T-helper 2 cell treated with Interferon-gamma antibody and Interleukin-4, amounts not matched to agents 5 μg/mL and 100 μg/mL, for 36 hours (primary cell): ENCODE results near the gene ACOT7.

Experiments
- DNase-seq: peaks from one replicate; pipeline ENCODE4 v3.0.0; 2021; ENCODE audit warnings: low spot score
- H3K27ac Mint-ChIP-seq: one replicate; pipeline ENCODE4 v1.8.0; 2021; ENCODE audit warnings: mild to moderate bottlenecking, mixed read lengths
- H3K27me3 Mint-ChIP-seq: one replicate; pipeline ENCODE4 v1.8.0; 2021; ENCODE audit warnings: low read depth, mixed read lengths
- H3K36me3 Mint-ChIP-seq: one replicate; pipeline ENCODE4 v1.8.0; 2021; ENCODE audit warnings: low read depth, mixed read lengths
- H3K4me1 Mint-ChIP-seq: one replicate; pipeline ENCODE4 v1.8.0; 2021; ENCODE audit warnings: low read depth, mixed read lengths
- H3K4me3 Mint-ChIP-seq: one replicate; pipeline ENCODE4 v1.8.0; 2022; ENCODE audit warnings: mild to moderate bottlenecking, moderate library complexity, mixed read lengths
- H3K9me3 Mint-ChIP-seq: one replicate; pipeline ENCODE4 v1.8.0; 2021; ENCODE audit warnings: mixed read lengths

ACOT7 gene

GRCh38 chr1:6354659-6355317 lies 38.8 kb downstream of the ACOT7 start:
- peak overlapping the region; percentile 0 for H3K27ac Mint-ChIP-seq
- DNase-seq, result no peak
- H3K9me3 Mint-ChIP-seq, result no peaks in the 10 kb centered on the region
- H3K4me1 Mint-ChIP-seq, result peaks cover 20% of the 10 kb centered on the region
- H3K36me3 Mint-ChIP-seq, result no peaks in the 10 kb centered on the region
- no peak overlapping the region for H3K4me3 Mint-ChIP-seq
- H3K27me3 Mint-ChIP-seq, result no peaks in the 10 kb centered on the region

GRCh38 chr1:6353955-6354658 lies 39.5 kb downstream of the ACOT7 start:
- Mint-ChIP-seq H3K4me1 (peaks cover 18% of the 10 kb centered on the region), H3K9me3 (no peaks in the 10 kb centered on the region), H3K36me3 (no peaks in the 10 kb centered on the region), H3K27me3 (no peaks in the 10 kb centered on the region), H3K4me3 (no peak overlapping the region), H3K27ac (no peak overlapping the region)
- DNase-seq, result no peak

GRCh38 chr1:6353619-6353954 lies 40.0 kb downstream of the ACOT7 start:
- Mint-ChIP-seq H3K9me3 (no peaks in the 10 kb centered on the region), H3K4me3 (no peak overlapping the region), H3K27ac (no peak overlapping the region), H3K27me3 (no peaks in the 10 kb centered on the region), H3K4me1 (peaks cover 18% of the 10 kb centered on the region), H3K36me3 (no peaks in the 10 kb centered on the region)
- no peak for DNase-seq

- no peaks in the 10 kb centered on the region for H3K27me3 Mint-ChIP-seq
- no peak for DNase-seq
- peaks cover 2% of the 10 kb centered on the region for H3K36me3 Mint-ChIP-seq
- no peaks in the 10 kb centered on the region for H3K9me3 Mint-ChIP-seq
- H3K27ac Mint-ChIP-seq, result no peak overlapping the region
- H3K4me3 Mint-ChIP-seq, result no peak overlapping the region
- H3K4me1 Mint-ChIP-seq, result peaks cover 21% of the 10 kb centered on the region
These were observed 41.4 kb downstream of the ACOT7 start for GRCh38 chr1:6352138-6352563.

- H3K4me1 Mint-ChIP-seq, result peaks cover 19% of the 10 kb centered on the region
- H3K4me3 Mint-ChIP-seq, result no peak overlapping the region
- no peaks in the 10 kb centered on the region for H3K9me3 Mint-ChIP-seq
- no peak overlapping the region for H3K27ac Mint-ChIP-seq
- DNase-seq, result no peak
- no peaks in the 10 kb centered on the region for H3K27me3 Mint-ChIP-seq
- H3K36me3 Mint-ChIP-seq, result peaks cover 2% of the 10 kb centered on the region
These were observed 42.0 kb downstream of the ACOT7 start for GRCh38 chr1:6351480-6352137.

- no peak overlapping the region for H3K4me3 Mint-ChIP-seq
- H3K4me1 Mint-ChIP-seq, result peaks cover 19% of the 10 kb centered on the region
- peak overlapping the region; percentile 34 for H3K27ac Mint-ChIP-seq
- H3K27me3 Mint-ChIP-seq, result no peaks in the 10 kb centered on the region
- H3K36me3 Mint-ChIP-seq, result peaks cover 4% of the 10 kb centered on the region
- no peak for DNase-seq
- H3K9me3 Mint-ChIP-seq, result no peaks in the 10 kb centered on the region
These were observed 43.0 kb downstream of the ACOT7 start for GRCh38 chr1:6350416-6351088.

GRCh38 chr1:6349254-6349943 lies 44.2 kb downstream of the ACOT7 start:
- Mint-ChIP-seq H3K4me1 (peaks cover 19% of the 10 kb centered on the region), H3K4me3 (no peak overlapping the region), H3K27me3 (no peaks in the 10 kb centered on the region), H3K36me3 (peaks cover 4% of the 10 kb centered on the region), H3K27ac (peak overlapping the region; percentile 78), H3K9me3 (no peaks in the 10 kb centered on the region)
- no peak for DNase-seq

- peak overlapping the region; percentile 73 for H3K4me3 Mint-ChIP-seq
- no peaks in the 10 kb centered on the region for H3K27me3 Mint-ChIP-seq
- H3K27ac Mint-ChIP-seq, result peak overlapping the region; percentile 78
- DNase-seq, result peak; percentile 43
- peaks cover 4% of the 10 kb centered on the region for H3K36me3 Mint-ChIP-seq
- no peaks in the 10 kb centered on the region for H3K9me3 Mint-ChIP-seq
- H3K4me1 Mint-ChIP-seq, result peaks cover 21% of the 10 kb centered on the region
These were observed 44.9 kb downstream of the ACOT7 start for GRCh38 chr1:6348511-6349191.

- peak; percentile 46 for DNase-seq
- H3K27ac Mint-ChIP-seq, result peak overlapping the region; percentile 78
- no peaks in the 10 kb centered on the region for H3K9me3 Mint-ChIP-seq
- H3K27me3 Mint-ChIP-seq, result no peaks in the 10 kb centered on the region
- H3K4me1 Mint-ChIP-seq, result peaks cover 23% of the 10 kb centered on the region
- peaks cover 4% of the 10 kb centered on the region for H3K36me3 Mint-ChIP-seq
- peak overlapping the region; percentile 73 for H3K4me3 Mint-ChIP-seq
These were observed 45.7 kb downstream of the ACOT7 start for GRCh38 chr1:6347641-6348487.

- Mint-ChIP-seq H3K4me1 (peaks cover 23% of the 10 kb centered on the region), H3K4me3 (no peak overlapping the region), H3K9me3 (no peaks in the 10 kb centered on the region), H3K27me3 (no peaks in the 10 kb centered on the region), H3K36me3 (peaks cover 4% of the 10 kb centered on the region), H3K27ac (no peak overlapping the region)
- DNase-seq, result no peak
These were observed 48.1 kb downstream of the ACOT7 start for GRCh38 chr1:6345460-6345859.

- no peaks in the 10 kb centered on the region for H3K9me3 Mint-ChIP-seq
- no peak overlapping the region for H3K27ac Mint-ChIP-seq
- no peak for DNase-seq
- H3K4me1 Mint-ChIP-seq, result peaks cover 23% of the 10 kb centered on the region
- no peaks in the 10 kb centered on the region for H3K27me3 Mint-ChIP-seq
- no peak overlapping the region for H3K4me3 Mint-ChIP-seq
- H3K36me3 Mint-ChIP-seq, result peaks cover 4% of the 10 kb centered on the region
These were observed 48.6 kb downstream of the ACOT7 start for GRCh38 chr1:6345009-6345408.

GRCh38 chr1:6343506-6344405 lies 49.8 kb downstream of the ACOT7 start:
- DNase-seq, result peak; percentile 48
- Mint-ChIP-seq H3K4me3 (no peak overlapping the region), H3K36me3 (peaks cover 6% of the 10 kb centered on the region), H3K27me3 (no peaks in the 10 kb centered on the region), H3K27ac (no peak overlapping the region), H3K9me3 (no peaks in the 10 kb centered on the region), H3K4me1 (peaks cover 14% of the 10 kb centered on the region)
